ENCODE results near the gene SERPINE2. TPM values are rescaled to one million over a fixed set of nuclear protein-coding genes. Genes with fewer than 3 reads are reported as not detected.

The SERPINE2 gene
- total and polyA plus RNA-seq, 11 donors: 9.3 to 61.7 (median 22.1) TPM

- H3K27ac ChIP-seq: peak overlapping the region in 1 of 12 donors; percentile 29
- ATAC-seq (peak in 1 of 4 donors; percentile 46), DNase-seq (no peak)
- intact Hi-C loops (cut with DNase I): no loop called here
- TF ChIP-seq POLR2A (IDR thresholded peaks at IDR 0.05): no peak
- no peak for TF ChIP-seq CTCF (IDR thresholded peaks at IDR 0.05)
- H3K4me3 ChIP-seq: no peak overlapping the region
- no peaks in the 10 kb centered on the region for H3K36me3 ChIP-seq
- peaks cover 0 to 12% (median 0%) of the 10 kb centered on the region in 12 donors for H3K4me1 ChIP-seq
- H3K9me3 ChIP-seq: no peaks in the 10 kb centered on the region
- 67 to 77% (median 71%) methylated on average over 2 of the region's 2 CpGs for WGBS, 4 donors
- no peaks in the 10 kb centered on the region for H3K27me3 ChIP-seq
These were observed 46.2 kb upstream of the SERPINE2 start for GRCh38 chr2:224085246-224085645.

- Histone ChIP-seq H3K36me3 (no peaks in the 10 kb centered on the region), H3K27ac (peak overlapping the region in 5 of 12 donors; percentile 29 to 56 (median 40)), H3K9me3 (no peaks in the 10 kb centered on the region), H3K4me3 (no peak overlapping the region), H3K4me1 (peaks cover 0 to 12% (median 0%) of the 10 kb centered on the region in 12 donors), H3K27me3 (no peaks in the 10 kb centered on the region)
- peak in 3 of 4 donors; percentile 33 to 46 (median 39) for ATAC-seq
- intact Hi-C loops (cut with DNase I): no loop called here
- 89 to 96% (median 93%) methylated on average over 3 of the region's 3 CpGs for WGBS, 4 donors
- no peak for DNase-seq
- TF ChIP-seq POLR2A (IDR thresholded peaks at IDR 0.05) (no peak), CTCF (IDR thresholded peaks at IDR 0.05) (no peak)
These were observed 45.3 kb upstream of the SERPINE2 start for GRCh38 chr2:224084266-224084892.

- peaks cover 0 to 12% (median 0%) of the 10 kb centered on the region in 12 donors for H3K4me1 ChIP-seq
- H3K9me3 ChIP-seq: no peaks in the 10 kb centered on the region
- H3K27ac ChIP-seq: peak overlapping the region in 2 of 12 donors; percentile 40 to 56
- no peaks in the 10 kb centered on the region for H3K27me3 ChIP-seq
- DNase-seq: no peak
- no peak overlapping the region for H3K4me3 ChIP-seq
- 91 to 95% (median 92%) methylated on average over 2 of the region's 2 CpGs for WGBS, 4 donors
- intact Hi-C loops (cut with DNase I): no loop called here
- no peak for ATAC-seq
- no peaks in the 10 kb centered on the region for H3K36me3 ChIP-seq
- TF ChIP-seq POLR2A (IDR thresholded peaks at IDR 0.05) (no peak), CTCF (IDR thresholded peaks at IDR 0.05) (no peak)
These were observed 44.6 kb upstream of the SERPINE2 start for GRCh38 chr2:224083638-224084037.

- no peak overlapping the region for H3K27ac ChIP-seq
- H3K4me1 ChIP-seq: peaks cover 0 to 2% (median 0%) of the 10 kb centered on the region in 12 donors
- H3K9me3 ChIP-seq: no peaks in the 10 kb centered on the region
- WGBS, 4 donors: 83 to 91% (median 88%) methylated on average over 7 to 8 of the region's 8 CpGs
- no peaks in the 10 kb centered on the region for H3K27me3 ChIP-seq
- DNase-seq (peak in 1 of 5 donors; percentile 48), ATAC-seq (no peak)
- H3K36me3 ChIP-seq: no peaks in the 10 kb centered on the region
- no peak overlapping the region for H3K4me3 ChIP-seq
- intact Hi-C loops (cut with DNase I): no loop called here
- TF ChIP-seq CTCF (IDR thresholded peaks at IDR 0.05) (no peak), POLR2A (IDR thresholded peaks at IDR 0.05) (no peak)
These were observed 39.6 kb upstream of the SERPINE2 start for GRCh38 chr2:224078656-224079055.

Measured in heart left ventricle (tissue), 16 donors.